ENCODE measurements around the gene TRAFD1. TPM values are rescaled to one million over a fixed set of nuclear protein-coding genes. Genes with fewer than 3 reads are reported as not detected.

TRAFD1 gene
- total and polyA plus RNA-seq, 4 donors, result 16.9 to 43.1 (median 37.8) TPM

DNA sequence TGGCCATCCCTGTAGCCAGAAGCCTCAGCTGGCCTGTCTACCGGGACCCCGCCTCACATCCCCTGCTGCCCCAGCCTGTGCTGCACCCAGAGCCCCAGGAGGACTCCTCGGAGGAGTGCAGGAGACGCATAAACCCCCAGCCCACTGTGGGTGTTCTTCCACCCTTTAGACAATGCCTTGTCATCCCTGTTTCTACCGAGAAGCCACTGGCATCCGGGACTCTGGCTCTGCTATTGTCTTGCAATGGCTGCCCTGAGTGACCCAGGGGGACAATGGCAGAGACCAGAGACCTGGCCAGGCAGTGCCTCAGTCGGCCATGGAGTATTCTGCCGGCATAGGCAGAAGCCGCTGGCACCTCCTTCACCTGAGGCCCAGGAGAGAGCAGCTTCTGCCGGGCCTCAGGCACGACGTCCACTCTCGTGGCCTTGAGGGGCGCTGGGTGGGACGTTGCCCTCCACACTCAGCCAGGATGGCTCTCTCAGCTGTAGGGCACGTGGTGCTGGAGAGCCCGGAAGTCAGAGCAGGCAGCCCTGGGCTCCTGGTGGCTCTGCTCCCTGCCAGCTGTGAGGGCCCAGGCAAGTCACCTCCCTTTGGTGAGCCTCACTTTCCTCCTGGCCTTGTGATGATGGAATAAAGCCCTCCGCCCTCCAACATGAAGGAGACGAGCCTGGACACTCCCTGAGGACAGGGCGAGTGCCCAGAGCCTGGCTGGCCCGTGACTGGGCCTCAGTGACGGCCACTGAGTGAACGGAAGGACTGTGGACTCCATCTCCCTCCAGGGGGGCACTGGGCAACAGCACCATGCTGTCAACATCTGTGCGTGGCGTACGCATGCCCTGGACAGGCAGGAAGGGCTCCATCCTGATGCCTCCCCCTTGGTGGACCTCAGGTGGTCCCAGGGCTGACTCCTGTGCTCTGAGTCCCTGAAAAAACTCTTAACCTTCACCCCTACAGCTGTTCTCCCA lies 41.0 kb downstream of the TRAFD1 start:
- ATAC-seq (ENCODE audit: insufficient read depth, low FRiP score), result no peak
- H3K9ac ChIP-seq (ENCODE audit: insufficient read depth in 1 of 2, low read length in 2 of 2), result no peak overlapping the region
- DNase-seq, result no peak

DNA sequence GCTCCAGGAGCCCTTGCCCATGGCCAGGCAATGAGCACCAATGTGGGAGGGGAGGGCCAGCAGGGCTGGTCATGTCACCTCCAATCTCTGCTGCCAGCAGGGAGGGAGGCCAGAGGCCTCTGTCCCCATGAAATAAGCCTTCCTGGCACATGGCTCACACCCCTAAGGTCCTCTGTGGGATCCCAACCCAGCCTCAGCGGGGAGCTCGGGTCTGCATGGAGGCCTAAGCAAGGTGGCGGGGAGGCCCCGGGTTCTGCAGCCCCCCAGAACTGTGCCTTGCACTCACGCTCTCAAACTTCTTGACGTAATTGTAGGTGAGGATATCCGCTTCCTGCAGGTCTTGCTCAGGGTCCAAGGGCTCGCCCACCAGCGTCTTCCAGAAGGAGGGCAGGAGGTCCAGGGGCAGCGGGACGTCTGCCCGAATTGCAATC lies 41.7 kb downstream of the TRAFD1 start:
- H3K4me3 ChIP-seq, result no peak overlapping the region
- H3K9me3 ChIP-seq (ENCODE audit: control insufficient read depth in 4 of 4, insufficient read depth in 3 of 4, low read length in 3 of 4), result peaks cover 0 to 3% (median 0%) of the 10 kb centered on the region in 4 donors
- H3K36me3 ChIP-seq (ENCODE audit: control insufficient read depth in 4 of 4, insufficient read depth in 4 of 4, low read length in 4 of 4), result peaks cover 0 to 55% (median 23%) of the 10 kb centered on the region in 4 donors
- H3K9ac ChIP-seq (ENCODE audit: insufficient read depth in 1 of 2, low read length in 2 of 2), result no peak overlapping the region
- TF ChIP-seq, protein P1, sequence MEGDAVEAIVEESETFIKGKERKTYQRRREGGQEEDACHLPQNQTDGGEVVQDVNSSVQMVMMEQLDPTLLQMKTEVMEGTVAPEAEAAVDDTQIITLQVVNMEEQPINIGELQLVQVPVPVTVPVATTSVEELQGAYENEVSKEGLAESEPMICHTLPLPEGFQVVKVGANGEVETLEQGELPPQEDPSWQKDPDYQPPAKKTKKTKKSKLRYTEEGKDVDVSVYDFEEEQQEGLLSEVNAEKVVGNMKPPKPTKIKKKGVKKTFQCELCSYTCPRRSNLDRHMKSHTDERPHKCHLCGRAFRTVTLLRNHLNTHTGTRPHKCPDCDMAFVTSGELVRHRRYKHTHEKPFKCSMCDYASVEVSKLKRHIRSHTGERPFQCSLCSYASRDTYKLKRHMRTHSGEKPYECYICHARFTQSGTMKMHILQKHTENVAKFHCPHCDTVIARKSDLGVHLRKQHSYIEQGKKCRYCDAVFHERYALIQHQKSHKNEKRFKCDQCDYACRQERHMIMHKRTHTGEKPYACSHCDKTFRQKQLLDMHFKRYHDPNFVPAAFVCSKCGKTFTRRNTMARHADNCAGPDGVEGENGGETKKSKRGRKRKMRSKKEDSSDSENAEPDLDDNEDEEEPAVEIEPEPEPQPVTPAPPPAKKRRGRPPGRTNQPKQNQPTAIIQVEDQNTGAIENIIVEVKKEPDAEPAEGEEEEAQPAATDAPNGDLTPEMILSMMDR (IDR thresholded peaks at IDR 0.05; ENCODE audit: control extremely low read depth, extremely low read depth), result no peak
- DNase-seq (no peak), ATAC-seq (ENCODE audit: insufficient read depth, low FRiP score) (no peak)
- H3K27me3 ChIP-seq (ENCODE audit: control insufficient read depth in 3 of 3, insufficient read depth in 3 of 3, low read length in 2 of 3), result no peaks in the 10 kb centered on the region
- 97% methylated on average over 12 of the region's 12 CpGs for WGBS, 2 donors
- H3K4me1 ChIP-seq (ENCODE audit: control insufficient read depth in 5 of 5, insufficient read depth in 5 of 5, low read length in 5 of 5), result no peaks in the 10 kb centered on the region
- no peak overlapping the region for H3K27ac ChIP-seq (ENCODE audit: low read depth in 1 of 2, low read length in 1 of 2)

More for the DNA sequence above, 41.0 kb downstream of the TRAFD1 start:
- 95 to 97% methylated on average over 26 of the region's 26 CpGs for WGBS, 2 donors
- H3K36me3 ChIP-seq (ENCODE audit: control insufficient read depth in 4 of 4, insufficient read depth in 4 of 4, low read length in 4 of 4), result peaks cover 0 to 55% (median 24%) of the 10 kb centered on the region in 4 donors
- no peak overlapping the region for H3K4me3 ChIP-seq
- TF ChIP-seq, protein P1 (IDR thresholded peaks at IDR 0.05; ENCODE audit: control extremely low read depth, extremely low read depth), result no peak
- no peaks in the 10 kb centered on the region for H3K27me3 ChIP-seq (ENCODE audit: control insufficient read depth in 3 of 3, insufficient read depth in 3 of 3, low read length in 2 of 3)
- no peak overlapping the region for H3K27ac ChIP-seq (ENCODE audit: low read depth in 1 of 2, low read length in 1 of 2)
- H3K4me1 ChIP-seq (ENCODE audit: control insufficient read depth in 5 of 5, insufficient read depth in 5 of 5, low read length in 5 of 5), result no peaks in the 10 kb centered on the region
- peaks cover 0 to 3% (median 0%) of the 10 kb centered on the region in 4 donors for H3K9me3 ChIP-seq (ENCODE audit: control insufficient read depth in 4 of 4, insufficient read depth in 3 of 4, low read length in 3 of 4)

DNA sequence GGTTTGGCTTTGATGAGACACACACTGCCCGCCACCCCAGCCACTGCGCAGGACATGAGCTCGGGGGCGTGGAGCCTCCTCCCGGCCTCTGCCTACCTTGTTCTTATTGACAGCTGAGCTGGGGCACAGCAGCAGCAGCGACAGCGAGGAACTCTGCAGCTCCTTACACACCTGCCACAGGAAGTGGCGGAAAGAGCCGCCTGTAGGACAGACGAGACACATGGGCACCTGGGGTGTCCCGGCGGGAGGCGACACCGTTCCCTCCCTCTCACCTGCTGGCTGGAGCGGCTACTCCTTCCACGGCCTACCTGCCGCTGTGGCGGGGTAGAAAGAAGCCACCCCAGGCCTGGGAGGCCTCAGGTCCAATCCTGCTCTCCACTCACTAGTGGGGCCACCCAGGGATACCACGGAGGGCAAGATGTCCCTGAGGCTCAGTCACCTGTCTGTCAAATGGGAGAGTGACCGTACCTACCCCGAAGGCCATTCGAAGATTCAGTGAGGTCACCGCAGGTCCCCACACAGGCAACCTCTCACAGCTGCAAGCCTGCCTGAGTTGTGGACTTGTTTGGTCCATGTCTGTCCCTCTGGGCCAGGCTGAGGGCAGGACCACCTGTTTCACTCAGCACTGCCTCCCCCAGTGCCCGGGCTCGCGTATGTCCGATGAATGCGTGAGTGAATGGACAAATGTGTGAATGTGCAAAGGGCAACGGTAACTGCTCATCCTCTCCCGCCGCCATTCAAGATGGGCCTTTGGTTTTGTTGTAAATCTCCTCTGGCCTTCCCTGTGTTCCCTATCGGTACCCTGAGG lies 42.6 kb downstream of the TRAFD1 start:
- 92% methylated on average over 32 of the region's 32 CpGs for WGBS, 2 donors
- Histone ChIP-seq H3K36me3 (ENCODE audit: control insufficient read depth in 4 of 4, insufficient read depth in 4 of 4, low read length in 4 of 4) (peaks cover 0 to 56% (median 24%) of the 10 kb centered on the region in 4 donors), H3K27ac (ENCODE audit: low read depth in 1 of 2, low read length in 1 of 2) (no peak overlapping the region), H3K9me3 (ENCODE audit: control insufficient read depth in 4 of 4, insufficient read depth in 3 of 4, low read length in 3 of 4) (peaks cover 0 to 3% (median 0%) of the 10 kb centered on the region in 4 donors), H3K4me3 (no peak overlapping the region), H3K27me3 (ENCODE audit: control insufficient read depth in 3 of 3, insufficient read depth in 3 of 3, low read length in 2 of 3) (no peaks in the 10 kb centered on the region), H3K9ac (ENCODE audit: insufficient read depth in 1 of 2, low read length in 2 of 2) (no peak overlapping the region), H3K4me1 (ENCODE audit: control insufficient read depth in 5 of 5, insufficient read depth in 5 of 5, low read length in 5 of 5) (no peaks in the 10 kb centered on the region)
- TF ChIP-seq, protein P1 (IDR thresholded peaks at IDR 0.05; ENCODE audit: control extremely low read depth, extremely low read depth), result no peak
- no peak for ATAC-seq (ENCODE audit: insufficient read depth, low FRiP score)
- DNase-seq, result no peak

Data from lung (tissue), 12 donors.